ENCODE measurements around the gene SIPA1L3. TPM values are rescaled to one million over a fixed set of nuclear protein-coding genes. Genes with fewer than 3 reads are reported as not detected.

The SIPA1L3 gene
- total and polyA plus RNA-seq, 10 of the 15 experiments (the other 5 are each of a cell fraction or from before 2014, with no cell fraction given), result 0.24 to 66.2 (median 19.1) TPM

- DNase-seq (ENCODE audit: low read depth, low spot score), result no peak
Measured at GRCh38 chr19:38120471-38121025, 213.5 kb downstream of the SIPA1L3 start.

GRCh38 chr19:38122402-38123093 is 215.5 kb downstream of the SIPA1L3 start:
- ChIA-PET CTCF (no interaction called here), RAD21 (ENCODE audit: unreplicated experiment) (no interaction called here), POLR2A (interaction anchor here (0.6 kb wide), 1 partner anchor 209 kb away, joined by 4 read pairs; no protein-coding TSS in a partner anchor), SMC1A (ENCODE audit: uncharacterized antibody, unreplicated experiment) (no interaction called here)
- FAIRE-seq, result no peak
- Histone ChIP-seq H3K27me3 (replicated peaks in 1 of 2; ENCODE audit: control insufficient read depth in 2 of 2, insufficient read depth in 2 of 2, low read length in 1 of 2) (no peaks in the 10 kb centered on the region), H3K4me2 (ENCODE audit: control insufficient read depth, insufficient read depth) (no peak overlapping the region), H2AFZ (ENCODE audit: control insufficient read depth, low read depth, low read length) (no peak overlapping the region), H3K79me2 (ENCODE audit: control insufficient read depth, insufficient read depth, low read length) (no peaks in the 10 kb centered on the region), H3K4me3 (no peak overlapping the region), H3K9me3 (replicated peaks; ENCODE audit: control insufficient read depth, insufficient read depth, low read length) (no peaks in the 10 kb centered on the region; the same call in 2 of the 3 replicates), H4K20me1 (ENCODE audit: control insufficient read depth, insufficient read depth) (no peaks in the 10 kb centered on the region), H3K36me3 (ENCODE audit: control insufficient read depth in 2 of 2, insufficient read depth in 2 of 2, low read length in 1 of 2) (peaks cover 15% of the 10 kb centered on the region in 2 experiments), H3K4me1 (ENCODE audit: control insufficient read depth, insufficient read depth, low read length) (no peaks in the 10 kb centered on the region), H3K27ac (ENCODE audit: control insufficient read depth, insufficient read depth) (no peak overlapping the region), H3K9ac (ENCODE audit: control insufficient read depth, insufficient read depth, low read length) (no peak overlapping the region)
- intact Hi-C loops (cut with micrococcal nuclease; ENCODE audit: unreplicated experiment) (no loop called here), in situ Hi-C loops (cut with MboI) (no loop called here)
- BruUV-seq (replicated peaks), result no TSS peak
- 98% methylated on average over 24 of the region's 24 CpGs for WGBS (ENCODE audit: insufficient coverage, insufficient replicate concordance, low lambda C conversion rate, missing lambda C conversion rate)
- ATAC-seq, result no peak
- 0 out of 2 replicates have a peak, but pooled peaks have one; percentile 42 for TF ChIP-seq POLR2A (IDR thresholded peaks at IDR 0.05; ENCODE audit: low read depth, low read length)
- TF ChIP-seq IRF5 (IDR thresholded peaks at IDR 0.05; ENCODE audit: borderline replicate concordance), result no peak
- no peak for DNase-seq (ENCODE audit: low read depth, low spot score)

More at GRCh38 chr19:38120471-38121025, 213.5 kb downstream of the SIPA1L3 start:
- CTCF ChIA-PET, result interaction anchor here (0.8 to 1.5 kb wide), 3 partner anchors 14 to 225 kb away, joined by 3 to 4 read pairs (median 3); no protein-coding TSS in a partner anchor
- H3K9me3 ChIP-seq (replicated peaks; ENCODE audit: control insufficient read depth, insufficient read depth, low read length), result no peaks in the 10 kb centered on the region; the same call in 2 of the 3 replicates
- FAIRE-seq, result no peak
- no peak overlapping the region for H2AFZ ChIP-seq (ENCODE audit: control insufficient read depth, low read depth, low read length)
- SMC1A ChIA-PET (ENCODE audit: uncharacterized antibody, unreplicated experiment), result interaction anchor here (1.5 kb wide), 1 partner anchor 218 kb away, joined by 3 read pairs; no protein-coding TSS in a partner anchor
- TF ChIP-seq SPI1 (IDR thresholded peaks at IDR 0.05; ENCODE audit: borderline replicate concordance, insufficient read depth, low read depth, low read length), result no peak
- TF ChIP-seq KLF5 (IDR thresholded peaks at IDR 0.05; ENCODE audit: partially characterized antibody), result no peak
- TF ChIP-seq ZSCAN29 (IDR thresholded peaks at IDR 0.05), result no peak
- TF ChIP-seq YBX1 (IDR thresholded peaks at IDR 0.05), result no peak
- no peak for TF ChIP-seq RAD21 (IDR thresholded peaks at IDR 0.05; ENCODE audit: insufficient read depth, low read depth, low read length)
- no peak for TF ChIP-seq PML (IDR thresholded peaks at IDR 0.05; ENCODE audit: low read length)
- TF ChIP-seq ETV6 (conservative IDR thresholded peaks at IDR 0.05 in 1 of 2, IDR thresholded peaks at IDR 0.05 in 1 of 2; ENCODE audit: borderline replicate concordance in 1 of 2, low read depth in 1 of 2), result no peak
- TF ChIP-seq CHD4 (IDR thresholded peaks at IDR 0.05), result no peak
- no peak for TF ChIP-seq MTA3 (IDR thresholded peaks at IDR 0.05; ENCODE audit: borderline replicate concordance, low read length)
- TF ChIP-seq TCF12 (IDR thresholded peaks at IDR 0.05; ENCODE audit: low read depth, low read length), result no peak
- TF ChIP-seq CEBPB (IDR thresholded peaks at IDR 0.05; ENCODE audit: borderline replicate concordance in 1 of 2, low read depth in 2 of 2, low read length in 2 of 2), result no peak
- no peak for TF ChIP-seq ASH2L (IDR thresholded peaks at IDR 0.05; ENCODE audit: borderline replicate concordance, low read depth)
- no peak for TF ChIP-seq KAT2A (conservative IDR thresholded peaks at IDR 0.05; ENCODE audit: control insufficient read depth, low read depth, low read length)
- no peak for TF ChIP-seq FOXK2 (IDR thresholded peaks at IDR 0.05)
- H3K79me2 ChIP-seq (ENCODE audit: control insufficient read depth, insufficient read depth, low read length), result no peaks in the 10 kb centered on the region
- no peaks in the 10 kb centered on the region for H4K20me1 ChIP-seq (ENCODE audit: control insufficient read depth, insufficient read depth)
- ATAC-seq, result no peak
- H3K27me3 ChIP-seq (replicated peaks in 1 of 2; ENCODE audit: control insufficient read depth in 2 of 2, insufficient read depth in 2 of 2, low read length in 1 of 2), result no peaks in the 10 kb centered on the region
- intact Hi-C loops (cut with micrococcal nuclease; ENCODE audit: unreplicated experiment) (no loop called here), in situ Hi-C loops (cut with MboI) (no loop called here)
- H3K36me3 ChIP-seq (ENCODE audit: control insufficient read depth in 2 of 2, insufficient read depth in 2 of 2, low read length in 1 of 2), result peaks cover 15 to 19% of the 10 kb centered on the region in 2 experiments
- no peak overlapping the region for H3K27ac ChIP-seq (ENCODE audit: control insufficient read depth, insufficient read depth)
- RAD21 ChIA-PET (ENCODE audit: unreplicated experiment), result no interaction called here
- POLR2A ChIA-PET, result interaction anchor here (0.6 kb wide), 1 partner anchor 494 kb away, joined by 3 read pairs; no protein-coding TSS in a partner anchor
- no TSS peak for BruUV-seq (replicated peaks)
- H3K4me3 ChIP-seq, result no peak overlapping the region
- no peaks in the 10 kb centered on the region for H3K4me1 ChIP-seq (ENCODE audit: control insufficient read depth, insufficient read depth, low read length)
- no peak overlapping the region for H3K4me2 ChIP-seq (ENCODE audit: control insufficient read depth, insufficient read depth)
- H3K9ac ChIP-seq (ENCODE audit: control insufficient read depth, insufficient read depth, low read length), result no peak overlapping the region
- WGBS (ENCODE audit: insufficient coverage, insufficient replicate concordance, low lambda C conversion rate, missing lambda C conversion rate), result 99% methylated on average over 4 of the region's 4 CpGs

All from GM12878 (cell line).